Colonic mucosa (tissue), 4 donors: ENCODE measurements around the gene MUC20. TPM values are rescaled to one million over a fixed set of nuclear protein-coding genes. Genes with fewer than 3 reads are reported as not detected.
"Not testable (repeated sequence)": the region's sequence is repeated elsewhere in the genome, so short reads cannot be mapped to it uniquely, and the experiment has no call there.

Experiments
- DNase-seq: peaks from one replicate; pipeline ENCODE4 v3.0.0-alpha.2; 2020
- H3K27ac ChIP-seq: fragments of 200-600 bp; one replicate; pipeline ENCODE4 v1.8.0; 2021
- H3K27me3 ChIP-seq: fragments of 200-600 bp; one replicate; pipeline ENCODE4 v1.8.0; 2021
- H3K36me3 ChIP-seq: fragments of 200-600 bp; one replicate; pipeline ENCODE4 v1.8.0; 2021
- H3K4me1 ChIP-seq: fragments of 200-600 bp; one replicate; pipeline ENCODE4 v1.8.0; 2021; ENCODE audit warnings: mild to moderate bottlenecking
- H3K4me3 ChIP-seq: fragments of 200-600 bp; one replicate; pipeline ENCODE4 v1.8.0; 2021
- H3K9ac ChIP-seq, 2 donors: one replicate each; pipeline ENCODE4 v1.7.0; 2013; ENCODE audit warnings: control low read depth in 2 of 2, low read depth in 2 of 2, low read length in 2 of 2
- H3K9me3 ChIP-seq: fragments of 200-600 bp; one replicate; pipeline ENCODE4 v1.8.0; 2021
- intact Hi-C: fragments of 100-400 bp; cut with DNase I; formaldehyde crosslinking; loops from one replicate; pipeline ENCODE4 v1.14.1; 2022
- total RNA-seq, 2 donors: library from RNA; stranded (reverse); fragmentation: NEBNext Ultra II Directional in 1 of 2; extraction: Animal tissue kit (Norgen Biotek cat#: 25700) in 1 of 2; gene quantifications; one replicate each; pipeline ENCODE4 v1.2.1, GENCODE V29; 2021
- TF ChIP-seq, protein P1 (sequence below): fragments of 200-600 bp; IDR thresholded peaks from one replicate; pipeline ENCODE4 v1.8.0; 2022; ENCODE audit warnings: antibody characterized with exemption, mild to moderate bottlenecking
- donor health status: healthy.
- donor health status: DM: no; HTN: no; CAD: no.
- donor health status: DM: no; HTN: no; CAD: no.

MUC20 gene
- total RNA-seq, 2 donors from 2014 or later, result 58.1 to 170 TPM

GRCh38 chr3:195739561-195740111, 18.9 kb downstream of the MUC20 start:
- no peak for DNase-seq
- Histone ChIP-seq H3K4me1 (no peaks in the 10 kb centered on the region), H3K36me3 (no peaks in the 10 kb centered on the region), H3K9me3 (no peaks in the 10 kb centered on the region), H3K27ac (no peak overlapping the region), H3K9ac (no peak overlapping the region), H3K4me3 (no peak overlapping the region), H3K27me3 (no peaks in the 10 kb centered on the region)
- TF ChIP-seq, protein P1, sequence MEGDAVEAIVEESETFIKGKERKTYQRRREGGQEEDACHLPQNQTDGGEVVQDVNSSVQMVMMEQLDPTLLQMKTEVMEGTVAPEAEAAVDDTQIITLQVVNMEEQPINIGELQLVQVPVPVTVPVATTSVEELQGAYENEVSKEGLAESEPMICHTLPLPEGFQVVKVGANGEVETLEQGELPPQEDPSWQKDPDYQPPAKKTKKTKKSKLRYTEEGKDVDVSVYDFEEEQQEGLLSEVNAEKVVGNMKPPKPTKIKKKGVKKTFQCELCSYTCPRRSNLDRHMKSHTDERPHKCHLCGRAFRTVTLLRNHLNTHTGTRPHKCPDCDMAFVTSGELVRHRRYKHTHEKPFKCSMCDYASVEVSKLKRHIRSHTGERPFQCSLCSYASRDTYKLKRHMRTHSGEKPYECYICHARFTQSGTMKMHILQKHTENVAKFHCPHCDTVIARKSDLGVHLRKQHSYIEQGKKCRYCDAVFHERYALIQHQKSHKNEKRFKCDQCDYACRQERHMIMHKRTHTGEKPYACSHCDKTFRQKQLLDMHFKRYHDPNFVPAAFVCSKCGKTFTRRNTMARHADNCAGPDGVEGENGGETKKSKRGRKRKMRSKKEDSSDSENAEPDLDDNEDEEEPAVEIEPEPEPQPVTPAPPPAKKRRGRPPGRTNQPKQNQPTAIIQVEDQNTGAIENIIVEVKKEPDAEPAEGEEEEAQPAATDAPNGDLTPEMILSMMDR, result no peak
- intact Hi-C loops, result no loop called here

- no peaks in the 10 kb centered on the region for H3K4me1 ChIP-seq
- no peaks in the 10 kb centered on the region for H3K9me3 ChIP-seq
- DNase-seq, result no peak
- H3K27ac ChIP-seq, result no peak overlapping the region
- TF ChIP-seq, protein P1, result no peak
- no peak overlapping the region for H3K4me3 ChIP-seq
- no peaks in the 10 kb centered on the region for H3K36me3 ChIP-seq
- intact Hi-C loops, result no loop called here
- H3K27me3 ChIP-seq, result no peaks in the 10 kb centered on the region
- no peak overlapping the region for H3K9ac ChIP-seq
These were observed 23.7 kb downstream of the MUC20 start for GRCh38 chr3:195744437-195744836.

GRCh38 chr3:195746346-195746745, 25.6 kb downstream of the MUC20 start:
- Histone ChIP-seq H3K9me3 (no peaks in the 10 kb centered on the region), H3K27me3 (no peaks in the 10 kb centered on the region), H3K4me1 (no peaks in the 10 kb centered on the region), H3K4me3 (no peak overlapping the region), H3K36me3 (no peaks in the 10 kb centered on the region), H3K9ac (no peak overlapping the region), H3K27ac (no peak overlapping the region)
- intact Hi-C loops, result no loop called here
- TF ChIP-seq, protein P1, result no peak
- DNase-seq, result peak; percentile 12

GRCh38 chr3:195746751-195747150, 26.0 kb downstream of the MUC20 start:
- Histone ChIP-seq H3K9ac (no peak overlapping the region), H3K4me1 (no peaks in the 10 kb centered on the region), H3K9me3 (no peaks in the 10 kb centered on the region), H3K36me3 (no peaks in the 10 kb centered on the region), H3K27ac (no peak overlapping the region), H3K4me3 (no peak overlapping the region), H3K27me3 (no peaks in the 10 kb centered on the region)
- intact Hi-C loops, result no loop called here
- TF ChIP-seq, protein P1, result no peak
- no peak for DNase-seq

GRCh38 chr3:195748661-195749060, 27.9 kb downstream of the MUC20 start:
- H3K9ac ChIP-seq, result no peak overlapping the region
- TF ChIP-seq, protein P1, result no peak
- H3K9me3 ChIP-seq, result no peaks in the 10 kb centered on the region
- H3K4me1 ChIP-seq, result no peaks in the 10 kb centered on the region
- H3K27ac ChIP-seq, result no peak overlapping the region
- no peaks in the 10 kb centered on the region for H3K27me3 ChIP-seq
- DNase-seq, result no peak
- intact Hi-C loops, result no loop called here
- H3K36me3 ChIP-seq, result no peaks in the 10 kb centered on the region
- no peak overlapping the region for H3K4me3 ChIP-seq

- H3K4me1 ChIP-seq, DNase-seq, intact Hi-C loops, H3K9ac ChIP-seq, H3K4me3 ChIP-seq, H3K27me3 ChIP-seq, H3K36me3 ChIP-seq, H3K27ac ChIP-seq, H3K9me3 ChIP-seq: not testable (repeated sequence)
These were observed 28.3 kb downstream of the MUC20 start for GRCh38 chr3:195749101-195749500.
